Skeletal muscle satellite cell (primary cell): Measurements from ENCODE around the gene MINK1. TPM values are rescaled to one million over a fixed set of nuclear protein-coding genes. Genes with fewer than 3 reads are reported as not detected.
A peak's percentile ranks its signal among the peaks of the same experiment; 100 is the strongest.

ENCODE experiments used
- H3K27me3 ChIP-seq: 2 replicates; pipeline ENCODE4 v1.7.0; 2013; ENCODE audit warnings: low read length; ENCODE audit not compliant: control insufficient read depth, insufficient read depth
- H3K36me3 ChIP-seq: 2 replicates; pipeline ENCODE4 v1.7.0; 2013; ENCODE audit warnings: mild to moderate bottlenecking, control low read depth, low read length; ENCODE audit not compliant: insufficient read depth
- H3K4me1 ChIP-seq: 2 replicates; pipeline ENCODE4 v1.7.0; 2013; ENCODE audit warnings: low read length; ENCODE audit not compliant: control insufficient read depth, insufficient read depth
- H3K4me2 ChIP-seq: 2 replicates; pipeline ENCODE4 v1.7.0; 2013; ENCODE audit warnings: mild to moderate bottlenecking, low read length
- H3K4me3 ChIP-seq: 2 replicates; pipeline ENCODE4 v1.7.0; 2013; ENCODE audit warnings: low read length
- H3K9ac ChIP-seq: 2 replicates; pipeline ENCODE4 v1.7.0; 2013; ENCODE audit warnings: mild to moderate bottlenecking, low read depth, low read length, moderate library complexity
- H3K9me3 ChIP-seq: replicated peaks from 2 replicates; pipeline ENCODE4 v1.7.0; 2013; ENCODE audit warnings: mild to moderate bottlenecking, control low read depth, low read length
- total RNA-seq: library from RNA; depleted of rRNA; stranded (reverse); fragments of >200 nt; gene quantifications from 2 replicates; pipeline ENCODE4 v1.2.3, GENCODE V29; 2012; rRNA removed

The MINK1 gene
- total RNA-seq = 29.4 and 30.4 TPM in 2 replicates

GRCh38 chr17:4833178-4833940, at the start of gene MINK1:
MINK1 (plus strand) TSS chr17:4833340; CDS start chr17:4833584, 244 bp downstream.
- peak within 1 kb of the TSS; percentile 88 for H3K9ac ChIP-seq
- H3K36me3 ChIP-seq = peaks cover 7% of the 10 kb centered on the region
- peak within 1 kb of the TSS; percentile 90 for H3K4me3 ChIP-seq
- H3K9me3 ChIP-seq = no peaks in the 10 kb centered on the region
- H3K27me3 ChIP-seq = no peaks in the 10 kb centered on the region
- peak within 1 kb of the TSS; percentile 97 for H3K4me2 ChIP-seq
- peaks cover 13% of the 10 kb centered on the region for H3K4me1 ChIP-seq

- peak overlapping the region; percentile 36 for H3K4me3 ChIP-seq
- H3K9me3 ChIP-seq = no peaks in the 10 kb centered on the region
- H3K27me3 ChIP-seq = peaks cover 32% of the 10 kb centered on the region
- H3K9ac ChIP-seq = no peak overlapping the region
- peak overlapping the region; percentile 67 for H3K4me2 ChIP-seq
- no peaks in the 10 kb centered on the region for H3K36me3 ChIP-seq
- H3K4me1 ChIP-seq = peaks cover 24% of the 10 kb centered on the region
These were observed 47.6 kb upstream of the MINK1 start for GRCh38 chr17:4785311-4786105.

- H3K36me3 ChIP-seq = no peaks in the 10 kb centered on the region
- peaks cover 29% of the 10 kb centered on the region for H3K27me3 ChIP-seq
- peaks cover 27% of the 10 kb centered on the region for H3K4me1 ChIP-seq
- H3K4me3 ChIP-seq = peak within 1 kb of the TSS; percentile 36
- H3K9ac ChIP-seq = no peak within 1 kb of the TSS
- no peaks in the 10 kb centered on the region for H3K9me3 ChIP-seq
- H3K4me2 ChIP-seq = peak within 1 kb of the TSS; percentile 67
These were observed 47.0 kb upstream of the MINK1 start, which contains the start of gene VMO1 for GRCh38 chr17:4786106-4786511. VMO1 (minus strand) TSS chr17:4786364; CDS start chr17:4786352, 12 bp downstream.

- Histone ChIP-seq H3K36me3 (no peaks in the 10 kb centered on the region), H3K4me3 (peak overlapping the region; percentile 36), H3K4me2 (peak overlapping the region; percentile 67), H3K27me3 (peaks cover 29% of the 10 kb centered on the region), H3K9me3 (no peaks in the 10 kb centered on the region), H3K4me1 (peaks cover 27% of the 10 kb centered on the region), H3K9ac (no peak overlapping the region)
These were observed 46.6 kb upstream of the MINK1 start for GRCh38 chr17:4786516-4786915.

- Histone ChIP-seq H3K4me2 (peak overlapping the region; percentile 87), H3K27me3 (peaks cover 21% of the 10 kb centered on the region), H3K9me3 (no peaks in the 10 kb centered on the region), H3K36me3 (no peaks in the 10 kb centered on the region), H3K9ac (no peak overlapping the region), H3K4me1 (peaks cover 27% of the 10 kb centered on the region), H3K4me3 (no peak overlapping the region)
These were observed 44.9 kb upstream of the MINK1 start for GRCh38 chr17:4788159-4788806.

GRCh38 chr17:4788807-4789700, 44.1 kb upstream of the MINK1 start, which contains the start of gene GLTPD2:
GLTPD2 (plus strand) TSS chr17:4788964; CDS start chr17:4789012, 48 bp downstream.
- Histone ChIP-seq H3K9ac (peak within 1 kb of the TSS; percentile 80), H3K27me3 (peaks cover 14% of the 10 kb centered on the region), H3K9me3 (no peaks in the 10 kb centered on the region)

GRCh38 chr17:4789701-4789950, 43.5 kb upstream of the MINK1 start:
- Histone ChIP-seq H3K4me2 (peak overlapping the region; percentile 87), H3K9me3 (no peaks in the 10 kb centered on the region), H3K4me1 (peaks cover 27% of the 10 kb centered on the region), H3K36me3 (no peaks in the 10 kb centered on the region), H3K9ac (peak overlapping the region; percentile 80), H3K4me3 (peak overlapping the region; percentile 79), H3K27me3 (peaks cover 11% of the 10 kb centered on the region)

More at GRCh38 chr17:4788807-4789700, 44.1 kb upstream of the MINK1 start, which contains the start of gene GLTPD2:
- peak within 1 kb of the TSS; percentile 87 for H3K4me2 ChIP-seq
- H3K36me3 ChIP-seq = no peaks in the 10 kb centered on the region
- H3K4me1 ChIP-seq = peaks cover 27% of the 10 kb centered on the region
- H3K4me3 ChIP-seq = peak within 1 kb of the TSS; percentile 79

- Histone ChIP-seq H3K4me3 (peak overlapping the region; percentile 79), H3K9ac (peak overlapping the region; percentile 80), H3K4me1 (peaks cover 27% of the 10 kb centered on the region), H3K4me2 (peak overlapping the region; percentile 87), H3K27me3 (peaks cover 11% of the 10 kb centered on the region), H3K9me3 (no peaks in the 10 kb centered on the region), H3K36me3 (no peaks in the 10 kb centered on the region)
These were observed 43.0 kb upstream of the MINK1 start for GRCh38 chr17:4789951-4790704.

GRCh38 chr17:4790705-4791088, 42.4 kb upstream of the MINK1 start:
- H3K9me3 ChIP-seq = no peaks in the 10 kb centered on the region

GRCh38 chr17:4795168-4795567, 38.0 kb upstream of the MINK1 start:
- H3K9ac ChIP-seq = no peak overlapping the region
- no peak overlapping the region for H3K4me2 ChIP-seq
- peaks cover 3% of the 10 kb centered on the region for H3K27me3 ChIP-seq
- H3K4me3 ChIP-seq = no peak overlapping the region
- peaks cover 15% of the 10 kb centered on the region for H3K36me3 ChIP-seq
- H3K4me1 ChIP-seq = peaks cover 8% of the 10 kb centered on the region
- no peaks in the 10 kb centered on the region for H3K9me3 ChIP-seq

More at GRCh38 chr17:4790705-4791088, 42.4 kb upstream of the MINK1 start:
- H3K36me3 ChIP-seq = no peaks in the 10 kb centered on the region
- H3K9ac ChIP-seq = peak overlapping the region; percentile 80
- H3K4me2 ChIP-seq = peak overlapping the region; percentile 87
- H3K4me1 ChIP-seq = peaks cover 25% of the 10 kb centered on the region
- H3K27me3 ChIP-seq = peaks cover 6% of the 10 kb centered on the region
- peak overlapping the region; percentile 79 for H3K4me3 ChIP-seq
